ENCODE measurements around the gene NKX2-4.

Gene NKX2-4

GRCh38 chr20:21395051-21395665, 2.2 kb downstream of the NKX2-4 start:
- no peak overlapping the region for H3K4me3 ChIP-seq (ENCODE audit: low read depth, low read length)
- no peak overlapping the region for H3K27ac ChIP-seq
- no peak for DNase-seq
- in situ Hi-C loops (cut with HindIII; ENCODE audit: low pct_ligation_motif_present, low sequenced_read_pairs), result no loop called here
- H3K27me3 ChIP-seq (replicated peaks), result peaks cover 85% of the 10 kb centered on the region
- H3K36me3 ChIP-seq (replicated peaks), result no peaks in the 10 kb centered on the region
- TF ChIP-seq, protein P1, sequence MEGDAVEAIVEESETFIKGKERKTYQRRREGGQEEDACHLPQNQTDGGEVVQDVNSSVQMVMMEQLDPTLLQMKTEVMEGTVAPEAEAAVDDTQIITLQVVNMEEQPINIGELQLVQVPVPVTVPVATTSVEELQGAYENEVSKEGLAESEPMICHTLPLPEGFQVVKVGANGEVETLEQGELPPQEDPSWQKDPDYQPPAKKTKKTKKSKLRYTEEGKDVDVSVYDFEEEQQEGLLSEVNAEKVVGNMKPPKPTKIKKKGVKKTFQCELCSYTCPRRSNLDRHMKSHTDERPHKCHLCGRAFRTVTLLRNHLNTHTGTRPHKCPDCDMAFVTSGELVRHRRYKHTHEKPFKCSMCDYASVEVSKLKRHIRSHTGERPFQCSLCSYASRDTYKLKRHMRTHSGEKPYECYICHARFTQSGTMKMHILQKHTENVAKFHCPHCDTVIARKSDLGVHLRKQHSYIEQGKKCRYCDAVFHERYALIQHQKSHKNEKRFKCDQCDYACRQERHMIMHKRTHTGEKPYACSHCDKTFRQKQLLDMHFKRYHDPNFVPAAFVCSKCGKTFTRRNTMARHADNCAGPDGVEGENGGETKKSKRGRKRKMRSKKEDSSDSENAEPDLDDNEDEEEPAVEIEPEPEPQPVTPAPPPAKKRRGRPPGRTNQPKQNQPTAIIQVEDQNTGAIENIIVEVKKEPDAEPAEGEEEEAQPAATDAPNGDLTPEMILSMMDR (IDR thresholded peaks at IDR 0.05; ENCODE audit: low read depth, low read length, missing control alignments), result no peak

GRCh38 chr20:21394551-21394950, 2.8 kb downstream of the NKX2-4 start:
- no peak for DNase-seq
- H3K27ac ChIP-seq, result no peak overlapping the region
- no peaks in the 10 kb centered on the region for H3K36me3 ChIP-seq (replicated peaks)
- no peak overlapping the region for H3K4me3 ChIP-seq (ENCODE audit: low read depth, low read length)
- in situ Hi-C loops (cut with HindIII; ENCODE audit: low pct_ligation_motif_present, low sequenced_read_pairs), result no loop called here
- H3K27me3 ChIP-seq (replicated peaks), result peaks cover 79% of the 10 kb centered on the region
- TF ChIP-seq, protein P1 (IDR thresholded peaks at IDR 0.05; ENCODE audit: low read depth, low read length, missing control alignments), result no peak

DNA sequence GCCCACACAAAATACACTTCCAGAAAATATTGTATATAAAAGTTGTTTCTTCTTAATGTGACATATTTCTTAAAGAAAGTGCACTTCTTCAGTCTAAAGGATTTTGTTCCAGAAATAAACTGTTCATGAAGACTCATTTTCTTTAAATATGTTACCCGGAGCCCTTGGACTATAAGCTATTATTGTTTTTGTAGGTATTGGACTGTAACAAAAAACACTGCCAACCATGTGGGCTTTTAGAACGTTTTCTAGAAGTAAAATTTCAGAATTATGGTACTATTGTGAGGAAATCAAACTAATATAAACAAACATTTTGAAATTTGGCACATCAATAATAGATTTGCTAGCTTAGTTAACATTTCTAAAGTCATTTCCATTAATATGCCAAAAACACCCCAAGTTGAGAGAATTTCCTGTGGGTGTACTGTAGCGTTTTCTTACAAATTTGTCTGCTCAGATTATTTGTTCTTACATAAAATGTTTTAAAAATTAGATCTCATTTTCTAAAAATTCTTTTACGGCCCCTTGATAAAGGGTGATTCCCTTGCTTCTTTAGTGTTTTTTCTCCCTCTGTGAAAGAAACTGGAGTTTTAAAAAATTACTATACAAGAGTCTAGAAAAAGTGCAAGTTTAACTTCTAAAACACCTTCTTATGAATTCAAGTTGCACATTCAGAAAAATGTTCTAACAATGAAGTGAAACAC, 3.4 kb downstream of the NKX2-4 start:
- H3K4me3 ChIP-seq (ENCODE audit: low read depth, low read length), result no peak overlapping the region
- in situ Hi-C loops (cut with HindIII; ENCODE audit: low pct_ligation_motif_present, low sequenced_read_pairs), result no loop called here
- peaks cover 76% of the 10 kb centered on the region for H3K27me3 ChIP-seq (replicated peaks)

DNA sequence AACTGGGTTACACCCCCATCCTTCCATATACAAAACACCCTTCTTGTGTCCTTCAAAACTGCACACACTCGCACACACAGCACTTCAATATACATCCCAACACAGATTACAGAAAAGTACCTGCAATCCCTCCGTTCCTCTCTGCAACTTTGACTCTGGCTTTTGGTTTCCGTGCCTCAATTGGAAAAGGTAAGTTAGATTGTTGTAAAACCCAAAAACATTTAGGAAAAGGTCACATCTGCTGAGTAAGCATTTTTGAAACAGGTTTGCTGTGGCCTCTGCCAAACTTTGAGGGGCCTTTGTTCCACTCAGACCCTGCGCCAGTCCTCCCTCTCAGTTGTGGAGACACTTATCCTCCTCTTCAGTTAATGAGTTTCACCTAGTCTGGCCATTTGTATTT, 4.2 kb downstream of the NKX2-4 start:
- H3K36me3 ChIP-seq (replicated peaks), result peaks cover 6% of the 10 kb centered on the region
- no peak overlapping the region for H3K27ac ChIP-seq
- H3K27me3 ChIP-seq (replicated peaks), result peaks cover 71% of the 10 kb centered on the region
- H3K4me3 ChIP-seq (ENCODE audit: low read depth, low read length), result no peak overlapping the region
- TF ChIP-seq, protein P1 (IDR thresholded peaks at IDR 0.05; ENCODE audit: low read depth, low read length, missing control alignments), result no peak
- DNase-seq, result no peak
- in situ Hi-C loops (cut with HindIII; ENCODE audit: low pct_ligation_motif_present, low sequenced_read_pairs), result no loop called here

More for the DNA sequence above, 3.4 kb downstream of the NKX2-4 start:
- no peak for DNase-seq
- H3K27ac ChIP-seq, result no peak overlapping the region
- TF ChIP-seq, protein P1 (IDR thresholded peaks at IDR 0.05; ENCODE audit: low read depth, low read length, missing control alignments), result no peak
- peaks cover 5% of the 10 kb centered on the region for H3K36me3 ChIP-seq (replicated peaks)

GRCh38 chr20:21391972-21392352, 5.4 kb downstream of the NKX2-4 start:
- peaks cover 59% of the 10 kb centered on the region for H3K27me3 ChIP-seq (replicated peaks)
- H3K27ac ChIP-seq, result no peak overlapping the region
- H3K4me3 ChIP-seq (ENCODE audit: low read depth, low read length), result no peak overlapping the region
- TF ChIP-seq, protein P1 (IDR thresholded peaks at IDR 0.05; ENCODE audit: low read depth, low read length, missing control alignments), result no peak
- no peak for DNase-seq
- H3K36me3 ChIP-seq (replicated peaks), result peaks cover 6% of the 10 kb centered on the region
- in situ Hi-C loops (cut with HindIII; ENCODE audit: low pct_ligation_motif_present, low sequenced_read_pairs), result no loop called here

All from brain microvascular endothelial cell (primary cell).